GM23338 (cell line): Measurements from ENCODE around the gene SOS1. TPM values are rescaled to one million over a fixed set of nuclear protein-coding genes. Genes with fewer than 3 reads are reported as not detected.

ENCODE experiments used
- ATAC-seq: fragments of 200-7000 bp; cut with Tn5 transposase; 3 replicates; pipeline ENCODE4 v1.9.1; 2020
- DNase-seq: peaks from one replicate; pipeline ENCODE4 v3.0.0-alpha.2; 2015; ENCODE audit warnings: low spot score
- H2AFZ ChIP-seq: fragments of 200-600 bp; sonication (generic); 2 replicates; pipeline ENCODE4 v1.8.0; 2016; ENCODE audit warnings: antibody characterized with exemption, mild to moderate bottlenecking, moderate library complexity
- H3F3A ChIP-seq: fragments of 200-600 bp; sonication (generic); replicated peaks from 2 replicates; pipeline ENCODE4 v1.8.0; 2017; ENCODE audit warnings: antibody characterized with exemption, mixed run types, low read depth
- H3K27ac ChIP-seq: fragments of 200-600 bp; sonication (generic); 2 replicates; pipeline ENCODE4 v1.6.1; 2016; ENCODE audit warnings: low read depth
- H3K27me3 ChIP-seq: fragments of 200-600 bp; sonication (generic); 2 replicates; pipeline ENCODE4 v1.8.0; 2016; ENCODE audit warnings: mild to moderate bottlenecking, mixed run types, moderate library complexity; ENCODE audit not compliant: insufficient read depth
- H3K36me3 ChIP-seq: fragments of 200-600 bp; sonication (generic); 2 replicates; pipeline ENCODE4 v1.8.0; 2016; ENCODE audit warnings: mild to moderate bottlenecking; ENCODE audit not compliant: insufficient read depth
- H3K4me1 ChIP-seq: fragments of 200-600 bp; sonication (generic); 2 replicates; pipeline ENCODE4 v1.8.0; 2016; ENCODE audit warnings: mild to moderate bottlenecking, moderate library complexity; ENCODE audit not compliant: insufficient read depth
- H3K4me2 ChIP-seq: fragments of 200-600 bp; sonication (generic); 2 replicates; pipeline ENCODE4 v1.7.1; 2017; ENCODE audit warnings: mixed run types
- H3K4me3 ChIP-seq: fragments of 200-600 bp; sonication (generic); 2 replicates; pipeline ENCODE4 v1.6.1; 2016; ENCODE audit warnings: mixed run types
- H3K79me2 ChIP-seq: fragments of 200-600 bp; sonication (generic); replicated peaks from 2 replicates; pipeline ENCODE4 v1.8.0; 2017; ENCODE audit warnings: mild to moderate bottlenecking; ENCODE audit not compliant: insufficient read depth
- H3K9me2 ChIP-seq: fragments of 200-600 bp; sonication (generic); 2 replicates; pipeline ENCODE4 v1.8.0; 2017; ENCODE audit not compliant: insufficient read depth
- H4K20me1 ChIP-seq: fragments of 200-600 bp; sonication (generic); replicated peaks from 2 replicates; pipeline ENCODE4 v1.8.0; 2017; ENCODE audit warnings: mild to moderate bottlenecking; ENCODE audit not compliant: insufficient read depth
- H3K27ac Mint-ChIP-seq: 2 replicates; pipeline ENCODE4 v1.8.0; 2020; ENCODE audit warnings: inconsistent platforms, mild to moderate bottlenecking, moderate library complexity, mixed read lengths
- H3K27me3 Mint-ChIP-seq: 3 replicates; pipeline ENCODE4 v1.8.0; 2022; ENCODE audit warnings: low read depth, mild to moderate bottlenecking, moderate library complexity, mixed read lengths, inconsistent platforms; ENCODE audit not compliant: insufficient read depth, poor library complexity
- H3K36me3 Mint-ChIP-seq: 3 replicates; pipeline ENCODE4 v1.8.0; 2021; ENCODE audit warnings: low read depth, mild to moderate bottlenecking, inconsistent platforms, moderate library complexity, mixed read lengths
- H3K4me1 Mint-ChIP-seq: 3 replicates; pipeline ENCODE4 v1.8.0; 2020; ENCODE audit warnings: mild to moderate bottlenecking, inconsistent platforms, mixed read lengths
- H3K4me3 Mint-ChIP-seq: 3 replicates; pipeline ENCODE4 v1.8.0; 2021; ENCODE audit warnings: moderate library complexity, mild to moderate bottlenecking, inconsistent platforms, mixed read lengths
- H3K9me3 Mint-ChIP-seq: 3 replicates; pipeline ENCODE4 v1.8.0; 2020; ENCODE audit warnings: moderate library complexity, mild to moderate bottlenecking, inconsistent platforms, mixed read lengths
- CREB1 ChIP-seq: fragments of 250-450 bp; sonication (Bioruptor Pico); IDR thresholded peaks from 2 replicates; pipeline ENCODE4 v1.5.0; 2020; ENCODE audit warnings: low read depth, mild to moderate bottlenecking, moderate library complexity
- EZH2 ChIP-seq: fragments of 200-600 bp; sonication (generic); IDR thresholded peaks from one replicate; pipeline ENCODE4 v1.8.0; 2017; ENCODE audit warnings: antibody characterized with exemption, mild to moderate bottlenecking, low read depth; ENCODE audit not compliant: unreplicated experiment
- EZH2phosphoT487 ChIP-seq: fragments of 200-600 bp; sonication (generic); IDR thresholded peaks from one replicate; pipeline ENCODE4 v1.8.1; 2018; ENCODE audit warnings: antibody characterized with exemption; ENCODE audit not compliant: unreplicated experiment
- JUNB ChIP-seq: IDR thresholded peaks from one replicate; pipeline ENCODE4 v1.6.1; 2016; ENCODE audit warnings: antibody characterized with exemption; ENCODE audit not compliant: unreplicated experiment
- NANOG ChIP-seq: IDR thresholded peaks from 2 replicates; pipeline ENCODE4 v1.6.1; 2016; ENCODE audit warnings: antibody characterized with exemption, borderline replicate concordance
- POLR2AphosphoS5 ChIP-seq: IDR thresholded peaks from 2 replicates; pipeline ENCODE4 v1.6.1; 2016; ENCODE audit warnings: antibody characterized with exemption, low read depth
- STAT1 ChIP-seq: IDR thresholded peaks from one replicate; pipeline ENCODE4 v1.6.1; 2016; ENCODE audit warnings: antibody characterized with exemption; ENCODE audit not compliant: unreplicated experiment
- ZNF114 ChIP-seq: fragments of 250-450 bp; sonication (Bioruptor Pico); IDR thresholded peaks from 2 replicates; pipeline ENCODE4 v1.5.0; 2020; ENCODE audit warnings: mild to moderate bottlenecking, moderate library complexity
- ZNF331 ChIP-seq: fragments of 250-450 bp; sonication (Bioruptor Pico); IDR thresholded peaks from 2 replicates; pipeline ENCODE4 v1.5.0; 2020; ENCODE audit warnings: low read depth, mild to moderate bottlenecking, moderate library complexity
- polyA plus RNA-seq: library from polyadenylated mRNA; unstranded; fragments of >200 nt; fragmentation: Nextera tagmentation; extraction: Ambion mirVana; gene quantifications from 2 replicates; pipeline ENCODE4 v1.2.1, GENCODE V29; 2016
- total RNA-seq: library from RNA; depleted of rRNA; stranded (reverse); fragments of >200 nt; shearing (Covaris generic); gene quantifications from 2 replicates; pipeline ENCODE4 v1.2.3, GENCODE V29; 2014
- TF ChIP-seq, protein P1 (sequence below): IDR thresholded peaks from 2 replicates; pipeline ENCODE4 v1.6.1; 2016; ENCODE audit warnings: antibody characterized with exemption
- TF ChIP-seq, protein P2 (sequence below): IDR thresholded peaks from one replicate; pipeline ENCODE4 v1.6.1; 2018; ENCODE audit warnings: antibody characterized with exemption; ENCODE audit not compliant: unreplicated experiment
- TF ChIP-seq, protein P3 (sequence below): fragments of 250-450 bp; sonication (Bioruptor Pico); IDR thresholded peaks from 2 replicates; pipeline ENCODE4 v1.5.0; 2020; ENCODE audit warnings: mild to moderate bottlenecking, moderate library complexity
- TF ChIP-seq, protein P4 (sequence below), 2 experiments: fragments of 200-600 bp in 1 of 2; sonication (generic) in 1 of 2; conservative IDR thresholded peaks; 2 replicates each; pipeline versions ENCODE4 v1.5.1 to v1.6.1; 2016 to 2017; ENCODE audit warnings: antibody characterized with exemption in 2 of 2, low read depth in 2 of 2, mild to moderate bottlenecking in 2 of 2, moderate library complexity in 1 of 2

The SOS1 gene
- total and polyA plus RNA-seq, 2 experiments from 2014 or later = 13.4 to 21.9 TPM

DNA sequence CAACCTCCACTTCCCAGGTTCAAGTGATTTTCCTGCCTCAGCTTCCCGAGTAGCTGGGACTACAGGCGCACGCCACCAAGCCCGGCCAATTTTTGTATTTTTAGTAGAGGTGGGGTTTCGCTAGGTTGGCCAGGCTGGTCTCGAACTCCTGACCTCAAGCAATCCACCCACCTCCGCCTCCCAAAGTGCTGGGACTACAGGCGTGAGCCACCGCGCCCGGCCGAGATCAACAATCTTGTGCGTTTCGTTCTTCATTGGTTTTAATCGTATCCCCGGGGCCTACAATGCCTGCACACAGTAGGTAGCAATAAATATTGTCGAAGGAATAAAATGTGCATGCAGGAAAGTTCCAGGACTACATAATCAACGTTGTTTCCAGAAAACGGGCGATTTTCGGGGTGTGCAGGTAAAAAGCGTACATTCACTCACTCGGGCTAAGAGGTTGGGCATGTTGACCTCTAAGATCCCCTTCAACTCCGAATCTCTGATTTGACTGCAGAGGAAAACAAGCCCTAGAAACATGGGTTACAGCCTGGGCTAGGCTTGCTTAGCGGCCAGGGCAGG lies 2.7 kb upstream of the SOS1 start:
- Histone ChIP-seq H3K4me1 (peaks cover 31% of the 10 kb centered on the region), H3K27ac (peak overlapping the region; percentile 99), H3K9me2 (no peaks in the 10 kb centered on the region), H3K36me3 (no peaks in the 10 kb centered on the region), H2AFZ (peak overlapping the region; percentile 60; the same call in 1 of the 2 replicates), H3K4me2 (peak overlapping the region; percentile 84), H3F3A (peaks cover 23% of the 10 kb centered on the region), H3K27me3 (no peaks in the 10 kb centered on the region), H3K4me3 (peak overlapping the region; percentile 65), H4K20me1 (peaks cover 7% of the 10 kb centered on the region), H3K79me2 (peaks cover 26% of the 10 kb centered on the region)
- peaks cover 32% of the 10 kb centered on the region for H3K4me1 Mint-ChIP-seq
- DNase-seq (no peak), ATAC-seq (no peak)
- peaks cover 4% of the 10 kb centered on the region; the same call in 1 of the 3 replicates for H3K9me3 Mint-ChIP-seq
- peaks cover 10% of the 10 kb centered on the region for H3K27me3 Mint-ChIP-seq
- H3K4me3 Mint-ChIP-seq = peak overlapping the region; percentile 83
- peak overlapping the region; percentile 99 for H3K27ac Mint-ChIP-seq
- H3K36me3 Mint-ChIP-seq = peaks cover 7% of the 10 kb centered on the region; the same call in 1 of the 3 replicates
- TF ChIP-seq EZH2phosphoT487 = no peak
- TF ChIP-seq, protein P1, sequence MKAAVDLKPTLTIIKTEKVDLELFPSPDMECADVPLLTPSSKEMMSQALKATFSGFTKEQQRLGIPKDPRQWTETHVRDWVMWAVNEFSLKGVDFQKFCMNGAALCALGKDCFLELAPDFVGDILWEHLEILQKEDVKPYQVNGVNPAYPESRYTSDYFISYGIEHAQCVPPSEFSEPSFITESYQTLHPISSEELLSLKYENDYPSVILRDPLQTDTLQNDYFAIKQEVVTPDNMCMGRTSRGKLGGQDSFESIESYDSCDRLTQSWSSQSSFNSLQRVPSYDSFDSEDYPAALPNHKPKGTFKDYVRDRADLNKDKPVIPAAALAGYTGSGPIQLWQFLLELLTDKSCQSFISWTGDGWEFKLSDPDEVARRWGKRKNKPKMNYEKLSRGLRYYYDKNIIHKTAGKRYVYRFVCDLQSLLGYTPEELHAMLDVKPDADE = no peak
- TF ChIP-seq CREB1 (CRISPR knock-in tag) = no peak
- TF ChIP-seq ZNF114 (CRISPR knock-in tag) = no peak
- no peak for TF ChIP-seq NANOG
- TF ChIP-seq STAT1 = no peak
- TF ChIP-seq EZH2 = no peak
- TF ChIP-seq POLR2AphosphoS5 = no peak
- no peak for TF ChIP-seq JUNB
- TF ChIP-seq, protein P2, sequence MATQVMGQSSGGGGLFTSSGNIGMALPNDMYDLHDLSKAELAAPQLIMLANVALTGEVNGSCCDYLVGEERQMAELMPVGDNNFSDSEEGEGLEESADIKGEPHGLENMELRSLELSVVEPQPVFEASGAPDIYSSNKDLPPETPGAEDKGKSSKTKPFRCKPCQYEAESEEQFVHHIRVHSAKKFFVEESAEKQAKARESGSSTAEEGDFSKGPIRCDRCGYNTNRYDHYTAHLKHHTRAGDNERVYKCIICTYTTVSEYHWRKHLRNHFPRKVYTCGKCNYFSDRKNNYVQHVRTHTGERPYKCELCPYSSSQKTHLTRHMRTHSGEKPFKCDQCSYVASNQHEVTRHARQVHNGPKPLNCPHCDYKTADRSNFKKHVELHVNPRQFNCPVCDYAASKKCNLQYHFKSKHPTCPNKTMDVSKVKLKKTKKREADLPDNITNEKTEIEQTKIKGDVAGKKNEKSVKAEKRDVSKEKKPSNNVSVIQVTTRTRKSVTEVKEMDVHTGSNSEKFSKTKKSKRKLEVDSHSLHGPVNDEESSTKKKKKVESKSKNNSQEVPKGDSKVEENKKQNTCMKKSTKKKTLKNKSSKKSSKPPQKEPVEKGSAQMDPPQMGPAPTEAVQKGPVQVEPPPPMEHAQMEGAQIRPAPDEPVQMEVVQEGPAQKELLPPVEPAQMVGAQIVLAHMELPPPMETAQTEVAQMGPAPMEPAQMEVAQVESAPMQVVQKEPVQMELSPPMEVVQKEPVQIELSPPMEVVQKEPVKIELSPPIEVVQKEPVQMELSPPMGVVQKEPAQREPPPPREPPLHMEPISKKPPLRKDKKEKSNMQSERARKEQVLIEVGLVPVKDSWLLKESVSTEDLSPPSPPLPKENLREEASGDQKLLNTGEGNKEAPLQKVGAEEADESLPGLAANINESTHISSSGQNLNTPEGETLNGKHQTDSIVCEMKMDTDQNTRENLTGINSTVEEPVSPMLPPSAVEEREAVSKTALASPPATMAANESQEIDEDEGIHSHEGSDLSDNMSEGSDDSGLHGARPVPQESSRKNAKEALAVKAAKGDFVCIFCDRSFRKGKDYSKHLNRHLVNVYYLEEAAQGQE = no peak
- no peak for TF ChIP-seq ZNF331 (CRISPR knock-in tag)
- TF ChIP-seq, protein P3, sequence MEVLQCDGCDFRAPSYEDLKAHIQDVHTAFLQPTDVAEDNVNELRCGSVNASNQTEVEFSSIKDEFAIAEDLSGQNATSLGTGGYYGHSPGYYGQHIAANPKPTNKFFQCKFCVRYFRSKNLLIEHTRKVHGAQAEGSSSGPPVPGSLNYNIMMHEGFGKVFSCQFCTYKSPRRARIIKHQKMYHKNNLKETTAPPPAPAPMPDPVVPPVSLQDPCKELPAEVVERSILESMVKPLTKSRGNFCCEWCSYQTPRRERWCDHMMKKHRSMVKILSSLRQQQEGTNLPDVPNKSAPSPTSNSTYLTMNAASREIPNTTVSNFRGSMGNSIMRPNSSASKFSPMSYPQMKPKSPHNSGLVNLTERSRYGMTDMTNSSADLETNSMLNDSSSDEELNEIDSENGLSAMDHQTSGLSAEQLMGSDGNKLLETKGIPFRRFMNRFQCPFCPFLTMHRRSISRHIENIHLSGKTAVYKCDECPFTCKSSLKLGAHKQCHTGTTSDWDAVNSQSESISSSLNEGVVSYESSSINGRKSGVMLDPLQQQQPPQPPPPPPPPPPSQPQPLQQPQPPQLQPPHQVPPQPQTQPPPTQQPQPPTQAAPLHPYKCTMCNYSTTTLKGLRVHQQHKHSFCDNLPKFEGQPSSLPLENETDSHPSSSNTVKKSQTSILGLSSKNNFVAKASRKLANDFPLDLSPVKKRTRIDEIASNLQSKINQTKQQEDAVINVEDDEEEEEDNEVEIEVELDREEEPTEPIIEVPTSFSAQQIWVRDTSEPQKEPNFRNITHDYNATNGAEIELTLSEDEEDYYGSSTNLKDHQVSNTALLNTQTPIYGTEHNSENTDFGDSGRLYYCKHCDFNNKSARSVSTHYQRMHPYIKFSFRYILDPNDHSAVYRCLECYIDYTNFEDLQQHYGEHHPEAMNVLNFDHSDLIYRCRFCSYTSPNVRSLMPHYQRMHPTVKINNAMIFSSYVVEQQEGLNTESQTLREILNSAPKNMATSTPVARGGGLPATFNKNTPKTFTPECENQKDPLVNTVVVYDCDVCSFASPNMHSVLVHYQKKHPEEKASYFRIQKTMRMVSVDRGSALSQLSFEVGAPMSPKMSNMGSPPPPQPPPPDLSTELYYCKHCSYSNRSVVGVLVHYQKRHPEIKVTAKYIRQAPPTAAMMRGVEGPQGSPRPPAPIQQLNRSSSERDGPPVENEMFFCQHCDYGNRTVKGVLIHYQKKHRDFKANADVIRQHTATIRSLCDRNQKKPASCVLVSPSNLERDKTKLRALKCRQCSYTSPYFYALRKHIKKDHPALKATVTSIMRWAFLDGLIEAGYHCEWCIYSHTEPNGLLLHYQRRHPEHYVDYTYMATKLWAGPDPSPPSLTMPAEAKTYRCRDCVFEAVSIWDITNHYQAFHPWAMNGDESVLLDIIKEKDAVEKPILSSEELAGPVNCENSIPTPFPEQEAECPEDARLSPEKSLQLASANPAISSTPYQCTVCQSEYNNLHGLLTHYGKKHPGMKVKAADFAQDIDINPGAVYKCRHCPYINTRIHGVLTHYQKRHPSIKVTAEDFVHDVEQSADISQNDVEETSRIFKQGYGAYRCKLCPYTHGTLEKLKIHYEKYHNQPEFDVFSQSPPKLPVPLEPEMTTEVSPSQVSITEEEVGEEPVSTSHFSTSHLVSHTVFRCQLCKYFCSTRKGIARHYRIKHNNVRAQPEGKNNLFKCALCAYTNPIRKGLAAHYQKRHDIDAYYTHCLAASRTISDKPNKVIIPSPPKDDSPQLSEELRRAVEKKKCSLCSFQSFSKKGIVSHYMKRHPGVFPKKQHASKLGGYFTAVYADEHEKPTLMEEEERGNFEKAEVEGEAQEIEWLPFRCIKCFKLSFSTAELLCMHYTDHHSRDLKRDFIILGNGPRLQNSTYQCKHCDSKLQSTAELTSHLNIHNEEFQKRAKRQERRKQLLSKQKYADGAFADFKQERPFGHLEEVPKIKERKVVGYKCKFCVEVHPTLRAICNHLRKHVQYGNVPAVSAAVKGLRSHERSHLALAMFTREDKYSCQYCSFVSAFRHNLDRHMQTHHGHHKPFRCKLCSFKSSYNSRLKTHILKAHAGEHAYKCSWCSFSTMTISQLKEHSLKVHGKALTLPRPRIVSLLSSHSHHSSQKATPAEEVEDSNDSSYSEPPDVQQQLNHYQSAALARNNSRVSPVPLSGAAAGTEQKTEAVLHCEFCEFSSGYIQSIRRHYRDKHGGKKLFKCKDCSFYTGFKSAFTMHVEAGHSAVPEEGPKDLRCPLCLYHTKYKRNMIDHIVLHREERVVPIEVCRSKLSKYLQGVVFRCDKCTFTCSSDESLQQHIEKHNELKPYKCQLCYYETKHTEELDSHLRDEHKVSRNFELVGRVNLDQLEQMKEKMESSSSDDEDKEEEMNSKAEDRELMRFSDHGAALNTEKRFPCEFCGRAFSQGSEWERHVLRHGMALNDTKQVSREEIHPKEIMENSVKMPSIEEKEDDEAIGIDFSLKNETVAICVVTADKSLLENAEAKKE (CRISPR knock-in tag) = no peak
- TF ChIP-seq, protein P4, sequence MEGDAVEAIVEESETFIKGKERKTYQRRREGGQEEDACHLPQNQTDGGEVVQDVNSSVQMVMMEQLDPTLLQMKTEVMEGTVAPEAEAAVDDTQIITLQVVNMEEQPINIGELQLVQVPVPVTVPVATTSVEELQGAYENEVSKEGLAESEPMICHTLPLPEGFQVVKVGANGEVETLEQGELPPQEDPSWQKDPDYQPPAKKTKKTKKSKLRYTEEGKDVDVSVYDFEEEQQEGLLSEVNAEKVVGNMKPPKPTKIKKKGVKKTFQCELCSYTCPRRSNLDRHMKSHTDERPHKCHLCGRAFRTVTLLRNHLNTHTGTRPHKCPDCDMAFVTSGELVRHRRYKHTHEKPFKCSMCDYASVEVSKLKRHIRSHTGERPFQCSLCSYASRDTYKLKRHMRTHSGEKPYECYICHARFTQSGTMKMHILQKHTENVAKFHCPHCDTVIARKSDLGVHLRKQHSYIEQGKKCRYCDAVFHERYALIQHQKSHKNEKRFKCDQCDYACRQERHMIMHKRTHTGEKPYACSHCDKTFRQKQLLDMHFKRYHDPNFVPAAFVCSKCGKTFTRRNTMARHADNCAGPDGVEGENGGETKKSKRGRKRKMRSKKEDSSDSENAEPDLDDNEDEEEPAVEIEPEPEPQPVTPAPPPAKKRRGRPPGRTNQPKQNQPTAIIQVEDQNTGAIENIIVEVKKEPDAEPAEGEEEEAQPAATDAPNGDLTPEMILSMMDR (conservative IDR thresholded peaks at IDR 0.05; ENCODE audit: low read depth in 2 of 2) = no peak
